ENCODE data around the gene BCORL1. TPM values are rescaled to one million over a fixed set of nuclear protein-coding genes. Genes with fewer than 3 reads are reported as not detected.
A peak's percentile ranks its signal among the peaks of the same experiment; 100 is the strongest.

The BCORL1 gene
- total RNA-seq, 4 donors from 2014 or later, result 5.9 to 11.0 (median 7.9) TPM

- Histone ChIP-seq H3K36me3 (no peaks in the 10 kb centered on the region), H3K4me3 (no peak overlapping the region), H3K9me3 (no peaks in the 10 kb centered on the region), H3K4me1 (peaks cover 45% of the 10 kb centered on the region), H3K27me3 (no peaks in the 10 kb centered on the region), H3K27ac (peak overlapping the region; percentile 50)
- 70% methylated on average over 3 of the region's 5 CpGs for WGBS
- TF ChIP-seq POLR2A (IDR thresholded peaks at IDR 0.05), result no peak
- no peak for TF ChIP-seq EP300 (IDR thresholded peaks at IDR 0.05)
- no peak for TF ChIP-seq CTCF (IDR thresholded peaks at IDR 0.05)
- no peak for TF ChIP-seq POLR2AphosphoS5 (IDR thresholded peaks at IDR 0.05)
- DNase-seq (ENCODE audit: low spot score in 2 of 2), result no peak
These were observed 115.7 kb downstream of the BCORL1 start for GRCh38 chrX:130098210-130098552.

GRCh38 chrX:130100180-130100579, 117.7 kb downstream of the BCORL1 start:
- no peak overlapping the region for H3K27ac ChIP-seq
- DNase-seq (ENCODE audit: low spot score in 2 of 2), result peak in 1 of 2 donors; percentile 83
- no peaks in the 10 kb centered on the region for H3K36me3 ChIP-seq
- TF ChIP-seq CTCF (IDR thresholded peaks at IDR 0.05), result no peak
- no peak for TF ChIP-seq EP300 (IDR thresholded peaks at IDR 0.05)
- TF ChIP-seq POLR2AphosphoS5 (IDR thresholded peaks at IDR 0.05), result peak in 1 of 3 donors; percentile 39
- TF ChIP-seq POLR2A (IDR thresholded peaks at IDR 0.05), result no peak
- H3K27me3 ChIP-seq, result no peaks in the 10 kb centered on the region
- H3K4me1 ChIP-seq, result peaks cover 45% of the 10 kb centered on the region
- H3K4me3 ChIP-seq, result no peak overlapping the region
- H3K9me3 ChIP-seq, result no peaks in the 10 kb centered on the region
- 51% methylated on average over 5 of the region's 5 CpGs for WGBS

- Histone ChIP-seq H3K4me1 (peaks cover 54% of the 10 kb centered on the region), H3K9me3 (no peaks in the 10 kb centered on the region), H3K36me3 (no peaks in the 10 kb centered on the region), H3K4me3 (no peak overlapping the region), H3K27ac (no peak overlapping the region), H3K27me3 (no peaks in the 10 kb centered on the region)
- DNase-seq (ENCODE audit: low spot score in 2 of 2), result no peak
- no peak for TF ChIP-seq POLR2AphosphoS5 (IDR thresholded peaks at IDR 0.05)
- TF ChIP-seq EP300 (IDR thresholded peaks at IDR 0.05), result no peak
- no peak for TF ChIP-seq CTCF (IDR thresholded peaks at IDR 0.05)
- no peak for TF ChIP-seq POLR2A (IDR thresholded peaks at IDR 0.05)
- 78% methylated on average over 3 of the region's 3 CpGs for WGBS
These were observed 121.2 kb downstream of the BCORL1 start for GRCh38 chrX:130103605-130104004.

GRCh38 chrX:130105244-130105643, 122.8 kb downstream of the BCORL1 start:
- no peaks in the 10 kb centered on the region for H3K27me3 ChIP-seq
- H3K4me3 ChIP-seq, result no peak overlapping the region
- H3K36me3 ChIP-seq, result no peaks in the 10 kb centered on the region
- H3K4me1 ChIP-seq, result peaks cover 41% of the 10 kb centered on the region
- no peak for TF ChIP-seq POLR2AphosphoS5 (IDR thresholded peaks at IDR 0.05)
- DNase-seq (ENCODE audit: low spot score in 2 of 2), result no peak
- no peaks in the 10 kb centered on the region for H3K9me3 ChIP-seq
- WGBS, result 51% methylated on average over 2 of the region's 3 CpGs
- peak overlapping the region; percentile 29 for H3K27ac ChIP-seq

GRCh38 chrX:130106071-130106470, 123.6 kb downstream of the BCORL1 start:
- Histone ChIP-seq H3K4me1 (peaks cover 33% of the 10 kb centered on the region), H3K27ac (no peak overlapping the region), H3K36me3 (no peaks in the 10 kb centered on the region), H3K27me3 (no peaks in the 10 kb centered on the region), H3K9me3 (no peaks in the 10 kb centered on the region), H3K4me3 (no peak overlapping the region)
- WGBS, result 50% methylated on average over 10 of the region's 10 CpGs
- TF ChIP-seq POLR2A (IDR thresholded peaks at IDR 0.05) (no peak), POLR2AphosphoS5 (IDR thresholded peaks at IDR 0.05) (no peak), EP300 (IDR thresholded peaks at IDR 0.05) (no peak), CTCF (IDR thresholded peaks at IDR 0.05) (no peak)
- DNase-seq (ENCODE audit: low spot score in 2 of 2), result no peak

Other genes with a start within 250 kb of the BCORL1 start
- 1 to 10 TPM in 3 of 4 donors, under 1 TPM in 1; 0.83 to 6.1 (median 2.4) TPM for gene XPNPEP2, start 243.7 kb upstream of the BCORL1 start, total RNA-seq
- 1 to 10 TPM in 3 of 4 donors, under 1 TPM in 1; 0.34 to 3.3 (median 1.7) TPM for gene SASH3, start 202.7 kb upstream of the BCORL1 start, total RNA-seq
- 10 to 100 TPM; 32.5 to 60.1 (median 41.6) TPM for gene ZDHHC9, start 138.7 kb upstream of the BCORL1 start, total RNA-seq
- gene UTP14A, start 76.5 kb upstream of the BCORL1 start, total RNA-seq, result 10 to 100 TPM; 11.3 to 14.9 (median 12.2) TPM
- 10 to 100 TPM; 17.3 to 26.3 (median 21.6) TPM for gene ELF4, start 127.9 kb downstream of the BCORL1 start, total RNA-seq
- 10 to 100 TPM in 1 of 4 donors, 1 to 10 TPM in 3; 7.6 to 11.9 (median 9.3) TPM for gene AIFM1, start 183.2 kb downstream of the BCORL1 start, total RNA-seq
- gene RAB33A, start 189.3 kb downstream of the BCORL1 start, total RNA-seq, result not detected